Erythroblast (primary cell): Measurements from ENCODE around the gene CHRNE.
A peak's percentile ranks its signal among the peaks of the same experiment; 100 is the strongest.

ENCODE experiments used
- DNase-seq, 2 experiments: peaks; one replicate each; lab custom pipeline; 2025; lab: John Stamatoyannopoulos, UW
- GATA1 ChIP-seq: IDR thresholded peaks from 2 replicates; pipeline ENCODE4 v1.6.1; 2011; ENCODE audit warnings: low read depth, mild to moderate bottlenecking, control low read depth, low read length, moderate library complexity
- POLR2A ChIP-seq: IDR thresholded peaks from 2 replicates; pipeline ENCODE4 v1.6.1; 2011; ENCODE audit warnings: mild to moderate bottlenecking, low read length

CHRNE gene

GRCh38 chr17:4903051-4903818, at the start of gene CHRNE:
CHRNE (minus strand) TSS chr17:4903098; CDS start chr17:4903063, 35 bp downstream.
- TF ChIP-seq GATA1: no peak
- TF ChIP-seq POLR2A: no peak
- peak; percentile 81 to 89 for DNase-seq

GRCh38 chr17:4951486-4951885, 48.6 kb upstream of the CHRNE start:
- no peak for DNase-seq
- no peak for TF ChIP-seq POLR2A
- no peak for TF ChIP-seq GATA1

GRCh38 chr17:4950746-4951204, 47.9 kb upstream of the CHRNE start, which contains the start of gene ENO3:
ENO3 (plus strand) TSS chr17:4951119; CDS start chr17:4951830, 711 bp downstream.
- TF ChIP-seq GATA1: no peak
- TF ChIP-seq POLR2A: no peak
- DNase-seq: peak; percentile 39 to 48

GRCh38 chr17:4950075-4950745, 47.3 kb upstream of the CHRNE start:
- peak; percentile 83 to 84 for DNase-seq

GRCh38 chr17:4949321-4950074, 46.6 kb upstream of the CHRNE start:
- peak; percentile 85 to 91 for DNase-seq

More at GRCh38 chr17:4950075-4950745, 47.3 kb upstream of the CHRNE start:
- TF ChIP-seq POLR2A: peak; percentile 73
- no peak for TF ChIP-seq GATA1

GRCh38 chr17:4948931-4949320, 46.0 kb upstream of the CHRNE start:
- no peak for TF ChIP-seq GATA1
- peak; percentile 47 for TF ChIP-seq POLR2A
- peak; percentile 87 to 89 for DNase-seq

More at GRCh38 chr17:4949321-4950074, 46.6 kb upstream of the CHRNE start:
- TF ChIP-seq GATA1 (no peak), POLR2A (no peak)

DNA sequence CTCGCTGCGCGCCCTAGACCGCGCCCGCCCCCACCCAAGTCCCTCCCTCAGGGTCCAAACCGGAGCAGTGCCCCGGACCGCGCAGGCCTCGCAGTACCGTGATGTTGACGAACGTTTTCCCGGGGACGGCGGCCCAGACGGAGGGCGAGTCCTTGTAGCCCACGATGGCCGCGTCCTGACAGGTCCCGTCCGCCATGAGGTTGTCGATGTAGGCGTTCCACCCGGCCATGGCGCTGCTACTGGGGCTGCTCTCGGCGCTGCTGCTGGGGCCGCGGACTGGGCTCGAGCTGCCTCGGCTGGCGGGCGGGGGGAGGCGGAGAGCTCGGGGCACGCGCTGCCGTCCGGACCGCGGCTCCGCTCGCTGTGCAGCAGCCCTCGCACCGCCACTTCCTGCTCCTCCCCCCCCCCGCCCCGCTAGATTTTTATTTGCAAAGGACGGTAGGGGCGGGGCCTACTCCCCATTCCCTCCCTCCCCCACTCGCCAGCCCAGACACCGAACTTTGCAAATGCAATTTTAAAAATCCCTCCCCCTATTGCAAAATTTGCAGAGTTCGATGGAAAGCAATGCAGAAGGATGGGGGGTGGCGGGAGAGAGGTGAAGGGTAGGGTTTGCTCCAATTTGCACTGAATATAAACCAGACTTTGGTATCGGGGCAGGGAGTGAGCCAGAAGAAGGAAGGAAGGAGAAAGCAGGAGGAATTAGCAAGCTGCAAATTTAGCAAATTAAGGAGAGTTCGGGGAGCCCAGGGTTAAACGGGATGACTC, 45.5 kb upstream of the CHRNE start, which contains the start of gene PFN1:
Gene PFN1 (minus strand): TSS at position 365 of the 765 bp plus-strand sequence. CDS start 136 bp downstream, at position 229.
- peak; percentile 93 to 95 for DNase-seq
- TF ChIP-seq POLR2A (peak; percentile 86), GATA1 (no peak)

GRCh38 chr17:4947411-4948165, 44.7 kb upstream of the CHRNE start:
- no peak for TF ChIP-seq POLR2A
- TF ChIP-seq GATA1: no peak

GRCh38 chr17:4947010-4947410, 44.1 kb upstream of the CHRNE start:
- DNase-seq: peak; percentile 48 to 59
- no peak for TF ChIP-seq GATA1
- TF ChIP-seq POLR2A: no peak

More at GRCh38 chr17:4947411-4948165, 44.7 kb upstream of the CHRNE start:
- peak; percentile 78 to 85 for DNase-seq

- DNase-seq: no peak
- TF ChIP-seq GATA1 (no peak), POLR2A (no peak)
Measured at GRCh38 chr17:4946312-4946976, 43.5 kb upstream of the CHRNE start.

DNA sequence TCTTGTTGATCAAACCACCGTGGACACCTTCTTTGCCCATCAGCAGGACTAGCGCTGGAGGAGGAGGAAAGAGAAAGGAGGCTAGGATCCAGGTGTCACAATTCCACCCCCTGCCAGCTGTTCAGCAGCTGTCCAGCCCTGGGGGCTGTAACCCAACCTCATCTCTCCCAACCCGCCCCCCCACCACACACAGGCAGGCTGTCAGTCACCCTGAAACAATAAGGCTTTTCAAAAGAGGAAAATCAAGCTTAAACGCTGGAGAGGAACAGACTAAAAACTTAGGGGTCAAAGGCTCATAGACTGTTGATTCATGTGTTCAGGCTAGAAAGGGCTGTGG, 43.0 kb upstream of the CHRNE start:
- no peak for DNase-seq
- TF ChIP-seq GATA1 (no peak), POLR2A (no peak)
